GM18870 (cell line): ENCODE measurements around the gene GNPTAB.

ENCODE experiments used
- ATAC-seq: cut with Tn5 transposase; IDR thresholded peaks from one replicate; pipeline ENCODE4 v1.9.1; 2021; ENCODE audit warnings: moderate library complexity; ENCODE audit not compliant: unreplicated experiment

Gene GNPTAB

DNA sequence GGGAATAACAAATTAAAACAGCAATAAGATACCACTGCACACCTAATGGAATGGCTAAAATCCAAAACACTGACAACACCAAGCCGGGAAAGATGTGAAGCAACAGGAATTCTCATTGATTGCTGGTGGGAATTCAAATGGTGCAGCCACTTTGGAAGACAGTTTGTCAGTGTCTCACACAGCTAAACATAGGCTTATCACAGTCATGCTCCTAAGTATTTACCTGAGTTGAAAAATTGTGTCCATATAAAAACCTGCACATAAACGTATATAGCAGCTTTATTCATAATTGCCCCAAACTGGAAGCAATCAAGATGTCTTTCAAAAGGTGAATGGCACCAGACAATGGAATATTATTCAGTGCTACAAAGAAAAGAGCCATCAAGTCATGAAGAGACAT lies 21.6 kb downstream of the GNPTAB start:
- no peak for ATAC-seq

DNA sequence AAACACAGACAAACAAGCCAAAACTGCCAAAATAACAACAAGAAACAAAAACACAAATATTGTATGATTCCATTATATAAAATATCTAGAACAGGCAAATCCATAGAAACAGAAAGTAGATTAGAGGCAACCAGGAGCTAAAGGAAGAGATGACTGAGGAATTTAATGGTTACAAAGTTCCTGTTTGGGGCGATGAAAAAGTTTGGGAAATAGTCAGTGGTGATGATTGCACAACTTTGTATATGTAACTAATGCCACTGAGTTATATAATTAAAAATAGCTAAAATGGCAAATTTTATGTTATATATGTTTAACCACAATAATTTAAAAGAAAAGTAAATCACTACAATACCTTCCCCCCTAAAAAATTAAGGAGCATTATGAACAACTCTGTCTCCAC lies 24.5 kb downstream of the GNPTAB start:
- ATAC-seq, result no peak

DNA sequence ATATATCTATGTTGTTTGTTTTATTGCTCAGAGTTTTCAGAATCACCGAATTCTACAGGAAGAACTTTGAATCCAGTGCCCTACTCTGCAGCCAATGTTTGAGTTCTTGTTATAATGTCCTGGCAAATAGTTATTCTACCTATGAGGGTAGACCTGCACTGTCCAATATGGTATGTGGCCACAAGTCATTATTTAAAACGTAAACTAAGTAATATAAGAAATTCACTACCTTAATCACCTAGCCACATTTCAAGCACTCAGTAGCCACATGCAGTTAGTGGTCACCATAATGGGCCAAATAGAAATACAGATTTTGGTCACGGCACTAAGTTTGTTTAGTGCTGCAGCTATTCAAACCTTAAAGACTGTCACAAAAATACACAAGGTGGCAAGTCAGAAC lies 26.4 kb downstream of the GNPTAB start:
- ATAC-seq, result no peak

DNA sequence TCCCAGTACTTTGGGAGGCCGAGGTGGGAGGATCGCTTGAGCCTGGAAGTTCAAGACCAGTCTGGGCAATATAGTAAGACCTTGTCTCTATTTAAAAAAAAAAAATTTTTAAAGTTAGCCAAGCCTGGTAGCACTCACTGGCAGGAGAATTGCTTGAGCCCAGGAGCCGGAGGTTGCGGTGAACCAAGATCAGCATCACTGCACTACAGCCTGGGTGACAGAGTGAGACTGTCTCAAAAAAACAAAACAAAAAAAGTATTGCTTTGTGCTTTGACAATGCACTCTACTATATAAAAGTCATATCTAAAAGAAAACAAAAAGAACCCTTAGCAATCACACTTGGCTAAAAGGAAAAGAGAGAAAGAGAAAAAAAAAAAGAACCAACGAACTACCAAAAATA lies 26.8 kb downstream of the GNPTAB start:
- ATAC-seq, result no peak

DNA sequence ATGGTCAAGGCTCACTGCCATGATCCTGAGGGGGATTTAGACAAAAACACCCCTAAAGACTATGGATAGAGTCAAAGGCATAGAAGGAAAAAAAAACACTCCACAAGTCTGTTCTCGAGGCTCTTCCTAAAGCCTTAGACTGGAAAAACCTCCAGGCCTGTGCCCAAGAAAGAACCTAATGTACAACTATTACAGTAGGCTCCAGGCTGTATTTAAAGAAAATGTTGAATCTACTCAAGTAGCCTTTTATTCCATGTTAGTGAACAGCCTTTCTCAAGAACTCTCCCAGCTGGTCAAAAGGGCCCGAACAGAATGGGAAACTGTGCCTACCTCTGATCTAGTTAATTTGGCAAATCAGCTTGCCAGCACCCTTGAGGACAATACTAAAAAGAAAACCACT lies 28.3 kb downstream of the GNPTAB start:
- no peak for ATAC-seq

DNA sequence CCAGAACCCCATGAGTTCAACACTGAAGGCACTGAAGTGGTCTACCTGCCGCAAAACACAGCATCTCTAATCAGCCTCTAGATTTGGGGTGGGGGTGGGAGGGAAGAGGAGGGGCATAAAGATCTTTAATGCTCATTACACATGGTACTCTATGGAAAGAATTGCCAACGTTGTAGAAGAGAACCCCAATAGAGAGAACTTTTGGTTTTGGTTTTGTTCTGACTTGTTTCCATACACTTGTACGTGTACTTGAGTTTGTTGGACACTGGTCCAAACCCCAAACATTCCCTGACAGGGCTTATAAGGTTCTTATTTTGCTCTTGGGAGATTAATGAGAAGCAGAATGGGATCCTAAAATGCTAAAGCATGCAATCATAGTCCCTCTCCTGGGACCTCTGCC lies 31.0 kb downstream of the GNPTAB start:
- peak; percentile 47 for ATAC-seq

DNA sequence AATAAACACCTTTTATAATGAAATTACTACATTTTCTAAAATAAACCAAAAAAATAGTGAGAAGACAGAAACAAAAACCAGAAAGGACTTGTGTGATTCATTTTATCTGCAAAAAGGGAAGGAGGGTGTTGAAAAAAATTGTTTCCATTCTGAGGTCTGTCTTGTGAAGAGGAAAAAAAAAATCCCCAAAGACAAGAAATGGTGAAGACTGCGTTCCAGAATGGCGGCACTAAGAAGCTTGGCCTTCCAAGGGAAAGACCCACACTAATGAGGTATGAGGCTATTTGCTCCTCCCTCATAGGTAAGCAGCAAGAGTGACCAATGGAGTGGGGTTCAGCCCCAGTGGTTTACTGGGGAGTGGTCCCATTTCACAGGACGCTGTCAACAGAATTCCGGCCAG lies 35.0 kb downstream of the GNPTAB start:
- ATAC-seq, result no peak

DNA sequence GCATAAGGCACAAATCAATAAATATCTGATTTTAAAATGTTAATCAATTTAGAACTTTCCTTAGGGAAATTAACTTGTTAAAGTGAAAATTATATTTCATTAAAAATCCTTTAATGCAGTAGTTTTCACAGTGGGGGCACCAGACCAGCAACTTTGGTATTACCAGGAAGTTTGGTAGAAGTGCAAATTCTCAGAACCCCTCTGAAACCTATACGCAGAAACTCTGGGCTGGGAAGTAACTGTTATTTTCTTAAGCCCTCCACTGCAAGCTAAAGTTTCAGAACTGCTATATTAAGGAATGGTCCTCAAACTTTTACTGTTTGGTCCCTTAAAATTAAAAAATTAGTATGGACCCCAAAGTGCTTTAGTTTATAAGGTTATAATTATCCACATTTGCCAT lies 35.7 kb downstream of the GNPTAB start:
- ATAC-seq, result no peak

DNA sequence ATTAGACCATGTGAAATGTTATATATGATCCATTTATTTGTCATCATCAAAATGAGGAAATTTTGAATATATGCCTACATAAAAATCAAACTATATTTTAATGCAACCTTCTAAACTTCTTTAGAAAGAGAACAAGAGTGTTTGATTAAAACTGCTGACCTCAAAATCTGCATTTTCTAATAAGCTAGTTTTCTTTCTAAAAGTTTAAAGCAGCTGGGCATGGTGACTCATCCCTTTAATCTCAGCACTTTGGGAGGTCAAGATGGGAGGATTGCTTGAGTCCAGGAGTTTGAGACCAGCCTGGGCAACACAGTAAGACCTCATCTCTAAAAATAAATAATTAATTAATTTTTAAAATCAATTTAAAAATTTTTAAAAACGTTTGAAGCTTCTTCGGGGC lies 36.2 kb downstream of the GNPTAB start:
- ATAC-seq, result no peak

DNA sequence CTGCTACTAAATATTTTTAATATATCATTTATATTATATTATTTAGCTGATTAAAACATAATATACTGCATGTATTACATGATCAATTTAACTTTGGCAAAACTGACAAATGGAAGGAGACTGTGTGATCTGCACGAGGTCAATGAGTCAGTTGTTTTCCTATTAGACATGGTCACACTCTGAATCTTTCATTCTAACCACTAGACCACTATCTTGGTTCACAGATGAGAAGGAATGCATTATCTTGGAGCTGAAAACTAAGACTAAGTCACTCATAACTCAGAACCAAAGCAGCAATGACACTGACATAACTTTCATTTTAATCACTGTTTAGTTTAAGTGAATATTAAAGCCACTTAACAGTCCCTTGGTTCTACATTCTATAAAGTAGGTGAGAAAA lies 37.4 kb downstream of the GNPTAB start:
- ATAC-seq, result peak; percentile 73

DNA sequence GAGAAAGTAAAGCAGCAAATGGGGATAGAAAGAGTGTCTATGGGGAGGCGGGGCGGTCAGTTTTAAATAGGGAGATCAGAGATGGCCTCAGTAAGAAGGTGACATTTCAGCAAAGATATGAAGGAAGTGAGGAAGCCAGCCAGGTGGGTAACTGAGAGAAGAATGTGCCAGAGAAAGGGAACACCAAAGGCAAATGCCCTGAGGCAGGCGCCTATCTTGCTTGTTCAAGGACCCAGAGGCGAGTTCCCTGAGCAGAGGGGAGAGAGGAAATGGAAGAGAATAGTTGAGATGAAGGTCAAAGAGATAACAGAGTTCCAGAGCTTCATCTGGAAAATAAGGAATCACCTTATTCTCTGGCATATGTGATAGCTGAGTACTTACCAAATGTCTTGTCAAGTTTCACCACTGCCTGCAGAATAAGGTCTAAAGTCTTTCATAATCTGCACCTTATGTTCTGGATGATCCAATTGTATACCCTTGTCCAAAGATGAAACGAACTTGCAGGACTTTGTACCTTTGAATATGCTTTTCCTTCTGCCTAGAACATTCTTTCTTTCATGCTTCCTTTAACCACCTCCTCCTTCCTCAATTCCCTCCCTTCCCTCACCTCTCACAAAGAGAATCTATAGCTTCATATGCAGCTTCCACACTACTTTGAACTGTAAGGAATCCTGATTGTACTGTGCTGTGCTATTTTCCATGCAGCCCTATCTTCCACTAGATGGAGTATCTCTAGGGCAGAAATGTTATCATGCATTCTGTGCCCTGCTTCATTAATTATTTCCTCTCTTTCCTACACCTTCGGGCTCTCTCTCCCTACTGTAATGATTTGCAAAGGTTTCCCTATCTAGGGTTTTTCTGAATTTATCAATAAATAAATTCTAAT lies 38.5 kb downstream of the GNPTAB start:
- no peak for ATAC-seq

DNA sequence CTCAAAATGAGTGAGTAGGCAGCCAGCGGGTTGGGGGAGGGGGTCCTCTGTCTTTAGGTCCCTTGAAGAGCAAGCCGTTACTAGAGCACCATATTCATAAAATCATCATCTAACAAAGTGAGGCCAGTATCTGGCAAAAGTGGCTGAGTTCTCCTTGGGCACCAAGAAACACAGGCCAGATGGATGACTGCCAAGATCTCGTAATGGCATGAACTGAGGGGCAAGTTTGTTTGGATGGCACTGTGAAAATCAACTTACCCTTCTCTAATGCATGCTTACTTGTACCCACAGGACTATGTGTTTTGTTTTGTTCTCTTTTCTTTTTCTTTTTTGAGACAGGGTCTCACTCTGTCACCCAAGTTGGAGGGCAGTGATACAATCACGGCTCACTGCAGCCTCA lies 41.6 kb downstream of the GNPTAB start:
- ATAC-seq, result no peak

DNA sequence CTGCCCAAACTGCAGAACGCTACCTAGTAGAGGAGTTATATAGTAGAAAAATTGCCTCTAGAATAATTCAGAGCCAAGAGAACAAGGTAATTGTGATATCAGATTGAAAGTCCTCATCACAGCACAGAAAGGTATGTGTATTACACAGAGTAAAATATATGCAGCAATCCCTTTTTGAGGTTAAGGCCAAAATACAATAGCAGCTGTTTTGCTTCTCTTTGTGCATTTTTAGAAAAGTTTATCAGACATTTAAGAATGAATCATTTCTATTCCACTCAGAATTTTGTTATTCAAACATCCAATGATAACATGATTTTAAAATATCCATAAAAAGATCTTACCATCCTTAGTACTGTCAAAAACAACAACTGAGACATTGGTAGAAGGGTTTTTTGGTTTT lies 45.1 kb downstream of the GNPTAB start:
- no peak for ATAC-seq

DNA sequence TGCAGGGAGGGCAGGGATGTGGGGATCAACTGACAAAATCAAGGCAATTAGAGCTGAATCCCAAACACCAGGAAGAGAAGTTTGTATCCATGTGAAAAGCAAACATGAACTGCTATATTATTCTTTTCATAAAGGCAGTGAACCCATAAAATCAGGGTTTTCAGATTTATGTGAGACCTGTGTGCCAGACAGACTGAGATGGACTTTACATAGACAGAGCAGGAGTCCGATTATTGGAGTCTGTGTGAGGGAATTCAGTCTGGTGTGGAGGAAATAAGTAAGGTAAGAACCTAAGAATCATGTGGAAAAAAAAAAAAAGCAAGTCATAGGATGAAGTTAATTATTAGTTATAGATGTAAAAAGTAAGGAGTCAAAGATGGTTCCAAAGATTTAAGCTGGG lies 46.4 kb downstream of the GNPTAB start:
- no peak for ATAC-seq

DNA sequence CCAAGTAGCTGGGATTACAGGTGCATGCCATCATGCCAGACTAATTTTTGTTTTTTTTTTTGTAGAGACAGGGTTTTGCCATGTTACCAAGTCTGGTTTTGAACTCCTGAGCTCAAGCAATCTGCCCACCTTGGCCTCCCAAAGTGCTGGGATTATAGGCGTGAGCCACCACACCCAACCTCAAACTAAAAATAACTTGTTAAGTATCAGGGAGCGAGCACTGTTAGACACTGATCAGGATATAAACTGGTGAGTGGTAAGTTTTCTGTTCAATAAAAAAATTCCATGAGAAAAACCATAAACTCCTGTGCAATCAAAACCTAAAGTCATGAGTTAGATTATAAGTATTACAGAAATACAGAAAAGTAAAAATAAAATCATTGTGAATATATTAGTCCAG lies 46.9 kb downstream of the GNPTAB start:
- no peak for ATAC-seq

DNA sequence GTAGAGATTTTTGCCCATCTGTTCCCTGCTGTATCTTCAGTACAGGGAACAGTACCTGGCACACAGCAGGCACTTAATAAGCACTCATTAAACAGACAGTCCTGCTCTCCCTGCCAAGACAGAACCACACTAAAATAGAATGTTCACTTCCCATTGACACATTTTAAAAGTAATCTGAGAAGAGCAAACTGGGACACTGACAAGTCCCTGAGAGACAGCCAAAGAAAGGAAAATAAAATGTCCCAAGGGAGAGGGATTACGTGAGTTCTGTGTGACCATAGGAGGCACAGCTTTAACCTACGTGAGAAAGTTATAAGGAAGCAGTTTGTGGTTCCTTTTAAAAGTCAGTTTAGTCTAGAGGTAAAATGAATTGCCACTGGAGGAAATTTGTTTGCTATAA lies 47.6 kb downstream of the GNPTAB start:
- ATAC-seq, result no peak

DNA sequence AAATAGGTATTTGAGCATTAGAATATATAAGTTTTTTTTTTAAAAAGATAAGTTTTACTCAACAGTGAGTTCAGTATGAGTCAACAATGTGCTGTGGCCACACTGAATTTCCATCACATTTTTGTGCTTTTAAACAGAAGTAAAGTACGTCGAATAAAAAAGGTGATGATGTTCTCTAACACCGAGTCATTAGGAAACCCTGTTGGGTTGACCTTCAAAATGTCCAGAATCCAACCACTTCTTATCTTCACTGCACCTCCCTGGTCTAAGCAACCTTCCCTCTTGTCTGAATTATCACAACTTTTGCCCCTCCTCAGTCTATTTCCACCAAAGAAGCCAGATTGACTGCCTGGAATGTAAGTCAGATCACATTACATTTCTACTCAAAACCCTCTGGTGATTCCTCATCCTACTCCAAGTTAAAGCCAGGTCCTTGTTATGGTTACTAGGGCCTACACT lies 48.5 kb downstream of the GNPTAB start:
- no peak for ATAC-seq

DNA sequence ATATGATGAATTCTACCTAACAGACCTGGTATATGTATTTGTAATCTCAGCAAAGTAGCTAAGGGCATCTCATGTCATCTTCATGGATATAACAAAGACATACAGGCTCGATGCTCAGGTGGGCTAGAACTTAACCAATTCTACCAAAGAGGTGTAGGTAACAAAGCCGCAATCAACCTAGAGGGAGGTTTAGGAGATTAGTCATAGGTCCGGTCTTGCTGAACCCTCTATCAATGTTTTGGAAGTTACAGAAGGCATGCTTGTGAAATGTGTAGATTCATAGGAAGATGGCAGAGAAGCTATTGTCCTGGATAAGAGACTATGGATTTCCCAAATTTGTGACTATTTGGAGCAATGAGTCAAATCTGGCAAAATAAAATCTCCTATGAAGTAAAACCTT lies 48.9 kb downstream of the GNPTAB start:
- ATAC-seq, result no peak

DNA sequence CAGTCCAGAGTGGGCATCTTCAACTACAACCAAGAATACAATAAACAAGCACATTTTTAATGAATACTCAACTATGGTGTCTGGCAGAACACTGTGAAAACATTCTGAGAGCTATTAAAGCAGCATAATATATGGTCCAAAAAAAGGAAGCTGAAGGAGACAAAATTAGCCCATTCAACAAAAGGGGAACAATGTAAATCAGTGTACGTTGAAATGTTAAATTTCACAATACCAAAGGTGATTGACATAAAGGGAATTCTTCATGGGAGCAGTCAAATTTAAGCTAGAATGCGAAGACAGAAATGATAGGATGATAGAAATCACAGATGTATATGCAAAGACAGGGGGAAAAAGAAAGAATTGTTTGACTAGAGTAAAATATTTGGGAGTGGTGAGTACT lies 50.2 kb downstream of the GNPTAB start:
- no peak for ATAC-seq

DNA sequence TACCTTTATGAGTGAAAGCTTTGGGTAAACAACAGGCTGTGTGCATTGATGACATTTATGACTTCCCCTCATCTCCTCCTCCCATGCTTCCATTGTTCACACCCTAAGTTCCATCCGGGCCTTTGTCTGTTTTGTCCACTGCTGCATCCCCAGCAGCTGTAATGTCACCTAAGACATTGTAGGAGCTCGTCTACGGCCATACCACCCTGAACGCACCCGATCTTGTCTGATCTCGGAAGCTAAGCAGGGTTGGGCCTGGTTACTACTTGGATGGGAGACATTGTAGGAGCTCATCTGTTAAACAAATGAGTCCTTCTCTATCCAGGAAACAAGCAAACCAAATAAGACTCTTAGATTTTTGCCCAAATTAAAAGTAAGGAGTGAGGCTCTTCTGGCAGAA lies 51.1 kb downstream of the GNPTAB start:
- no peak for ATAC-seq

DNA sequence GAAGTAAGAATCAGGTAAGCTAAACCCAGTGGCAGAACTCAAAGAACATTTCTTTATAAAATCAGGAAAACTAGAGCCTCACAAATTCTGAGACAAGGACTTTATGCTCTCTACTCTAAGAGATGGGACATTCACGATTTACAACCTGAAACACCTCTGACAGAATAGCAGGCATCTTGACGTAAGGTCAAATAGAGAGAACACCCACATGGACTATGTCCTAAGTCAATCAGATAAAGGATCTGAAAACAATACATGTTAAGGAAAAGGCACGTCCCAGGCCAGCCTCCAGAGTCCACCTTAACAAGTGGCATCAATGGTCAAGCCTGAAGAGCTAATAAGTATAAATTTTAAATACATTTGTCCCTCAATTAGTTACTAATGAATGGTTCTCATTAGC lies 51.6 kb downstream of the GNPTAB start:
- no peak for ATAC-seq

DNA sequence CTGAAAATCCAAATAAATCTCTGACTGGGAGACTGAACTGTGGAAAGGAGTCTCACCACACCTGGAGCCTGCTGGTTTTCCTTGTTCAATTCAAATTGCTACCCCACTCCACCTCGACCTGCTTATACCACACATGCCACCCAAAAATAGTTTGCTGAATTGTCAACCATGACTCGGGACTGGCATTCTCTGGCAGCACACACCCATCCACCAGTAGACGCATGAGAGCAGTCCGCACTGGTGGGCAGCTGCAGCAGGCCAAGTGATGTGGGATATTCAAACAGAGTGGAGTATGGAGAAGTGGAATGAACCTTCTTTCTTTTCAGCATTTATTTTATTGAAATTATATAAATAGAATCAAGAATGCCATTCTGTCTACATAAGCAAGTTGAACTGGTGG lies 52.8 kb downstream of the GNPTAB start:
- no peak for ATAC-seq

DNA sequence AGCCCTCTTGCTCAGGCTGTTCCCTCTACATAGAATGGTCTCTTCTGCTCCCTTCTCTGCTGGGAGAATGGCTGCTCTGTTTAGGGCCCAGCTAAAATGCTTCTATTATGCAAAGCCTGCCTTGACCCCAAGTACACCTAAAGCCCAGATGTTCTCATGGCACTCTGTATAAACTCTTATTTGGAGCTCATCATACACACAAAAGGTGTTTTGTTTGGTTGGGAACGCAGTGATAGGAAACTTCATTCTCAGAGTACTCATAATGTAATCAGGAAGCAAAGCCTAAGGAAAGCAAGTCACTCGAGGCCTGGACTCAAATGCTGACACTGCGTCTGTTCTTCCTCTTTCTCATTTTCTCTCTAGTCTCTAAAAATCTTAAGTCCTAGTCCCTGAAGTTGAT lies 53.3 kb downstream of the GNPTAB start:
- no peak for ATAC-seq
